Measurements from ENCODE around the gene TMEM86A. TPM values are rescaled to one million over a fixed set of nuclear protein-coding genes. Genes with fewer than 3 reads are reported as not detected.

Gene TMEM86A
- total RNA-seq, 2 experiments from 2014 or later, result 0.50 to 0.65 TPM

DNA sequence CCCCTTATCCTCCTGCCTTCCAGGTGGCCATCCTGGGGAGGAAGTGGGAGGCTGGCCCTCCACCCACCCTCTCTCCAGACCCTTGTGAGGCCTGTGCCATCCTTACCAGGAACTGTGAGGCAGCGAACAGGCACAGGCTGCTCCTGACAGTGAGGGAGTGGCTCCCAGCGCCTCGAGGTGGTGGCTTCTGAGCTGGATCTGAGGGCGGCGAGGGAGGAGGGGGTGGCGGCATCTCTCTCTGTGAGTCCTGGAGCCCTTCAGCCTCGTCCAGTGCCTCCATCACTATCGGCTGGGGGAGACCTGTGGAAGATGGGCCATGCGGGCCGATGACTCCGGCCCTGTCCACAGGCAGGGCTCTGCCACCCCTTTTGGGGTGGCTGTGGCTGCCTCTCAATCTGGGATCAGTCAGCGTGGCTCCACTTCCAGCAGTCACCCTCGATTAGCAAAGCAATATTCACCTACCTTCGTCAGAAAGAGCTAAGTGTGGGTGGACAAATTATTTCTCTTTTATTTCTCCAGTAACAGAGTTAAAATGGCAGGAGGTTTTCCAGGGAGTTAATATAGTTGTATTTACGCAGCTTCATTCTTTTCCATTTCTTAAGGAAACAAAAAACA, 45.4 kb downstream of the TMEM86A start:
- H3K4me1 Mint-ChIP-seq (ENCODE audit: low read depth), result no peaks in the 10 kb centered on the region
- ChIA-PET POLR2A (no interaction called here), CTCF (interaction anchor here (0.7 to 2.7 kb wide), 3 partner anchors 13 to 449 kb away, joined by 3 to 9 read pairs (median 4); no protein-coding TSS in a partner anchor)
- no peak for DNase-seq
- no peaks in the 10 kb centered on the region for H3K27me3 Mint-ChIP-seq
- no peaks in the 10 kb centered on the region for H3K36me3 Mint-ChIP-seq
- H3K27ac Mint-ChIP-seq, result no peak overlapping the region
- H3K9me3 Mint-ChIP-seq, result no peaks in the 10 kb centered on the region
- intact Hi-C loops (cut with micrococcal nuclease), result no loop called here
- no peak overlapping the region for H3K4me3 Mint-ChIP-seq

DNA sequence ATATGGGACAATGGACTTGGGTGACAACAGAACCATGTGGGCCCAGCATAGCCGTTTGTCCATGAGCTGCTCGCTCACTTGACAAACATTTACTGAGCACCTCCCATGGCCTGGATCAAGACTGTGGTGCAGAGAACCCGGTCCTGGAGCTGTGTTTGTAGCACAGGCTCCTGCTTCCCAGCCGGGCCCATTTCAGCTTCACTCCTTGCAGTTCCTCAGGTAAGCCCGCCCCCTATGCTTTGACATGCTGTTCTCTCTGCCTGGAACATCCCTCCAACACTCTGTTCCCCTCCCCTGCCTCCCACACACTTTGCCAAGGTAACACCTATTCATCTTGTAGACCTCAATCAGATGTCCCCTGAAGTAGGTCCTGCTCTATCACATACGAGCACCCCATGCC, 46.7 kb downstream of the TMEM86A start:
- no peaks in the 10 kb centered on the region for H3K27me3 Mint-ChIP-seq
- no peaks in the 10 kb centered on the region for H3K4me1 Mint-ChIP-seq (ENCODE audit: low read depth)
- H3K36me3 Mint-ChIP-seq, result no peaks in the 10 kb centered on the region
- no peak for DNase-seq
- no peak overlapping the region for H3K4me3 Mint-ChIP-seq
- ChIA-PET CTCF (interaction anchor here (0.5 to 2.7 kb wide), 4 partner anchors 13 to 72 kb away, joined by 3 to 9 read pairs (median 3); no protein-coding TSS in a partner anchor), POLR2A (no interaction called here)
- no peak overlapping the region for H3K27ac Mint-ChIP-seq
- no peaks in the 10 kb centered on the region for H3K9me3 Mint-ChIP-seq
- intact Hi-C loops (cut with micrococcal nuclease), result no loop called here

DNA sequence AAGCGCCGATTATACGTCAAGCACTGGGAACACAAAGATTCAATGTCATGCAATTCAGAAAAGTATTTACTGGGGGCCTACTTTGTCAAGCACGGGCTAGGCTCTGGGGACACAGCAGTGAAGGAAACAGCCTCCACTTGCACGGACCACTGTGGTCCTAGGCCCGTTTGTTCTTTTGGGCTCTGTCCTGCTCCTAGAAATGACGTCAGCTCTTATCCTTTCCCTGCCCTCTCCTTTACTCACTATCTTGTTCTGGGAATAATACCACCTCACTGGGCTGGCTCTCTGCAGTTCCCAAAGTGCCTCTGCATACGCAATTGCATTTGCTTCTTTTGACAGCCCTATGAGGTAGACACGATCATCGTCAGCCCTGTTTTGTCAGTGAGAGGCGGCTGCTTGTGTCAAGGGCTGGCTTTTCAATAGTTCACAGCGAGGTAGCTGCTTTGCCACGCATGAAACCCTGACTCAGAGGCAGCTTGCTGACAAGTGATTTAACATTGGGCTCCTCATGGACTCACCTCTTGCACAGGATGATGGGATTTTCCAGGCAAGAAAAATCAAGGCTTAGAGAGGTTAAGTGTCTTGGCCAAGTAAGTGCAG, 50.3 kb downstream of the TMEM86A start:
- H3K9me3 Mint-ChIP-seq, result no peaks in the 10 kb centered on the region
- H3K27ac Mint-ChIP-seq, result no peak overlapping the region
- H3K4me1 Mint-ChIP-seq (ENCODE audit: low read depth), result no peaks in the 10 kb centered on the region
- ChIA-PET POLR2A (no interaction called here), CTCF (interaction anchor here (1.0 to 2.7 kb wide), 2 partner anchors 26 to 27 kb away, joined by 3 to 5 read pairs; no protein-coding TSS in a partner anchor)
- intact Hi-C loops (cut with micrococcal nuclease), result no loop called here
- H3K36me3 Mint-ChIP-seq, result no peaks in the 10 kb centered on the region
- peaks cover 3% of the 10 kb centered on the region for H3K27me3 Mint-ChIP-seq
- DNase-seq, result no peak
- H3K4me3 Mint-ChIP-seq, result no peak overlapping the region

DNA sequence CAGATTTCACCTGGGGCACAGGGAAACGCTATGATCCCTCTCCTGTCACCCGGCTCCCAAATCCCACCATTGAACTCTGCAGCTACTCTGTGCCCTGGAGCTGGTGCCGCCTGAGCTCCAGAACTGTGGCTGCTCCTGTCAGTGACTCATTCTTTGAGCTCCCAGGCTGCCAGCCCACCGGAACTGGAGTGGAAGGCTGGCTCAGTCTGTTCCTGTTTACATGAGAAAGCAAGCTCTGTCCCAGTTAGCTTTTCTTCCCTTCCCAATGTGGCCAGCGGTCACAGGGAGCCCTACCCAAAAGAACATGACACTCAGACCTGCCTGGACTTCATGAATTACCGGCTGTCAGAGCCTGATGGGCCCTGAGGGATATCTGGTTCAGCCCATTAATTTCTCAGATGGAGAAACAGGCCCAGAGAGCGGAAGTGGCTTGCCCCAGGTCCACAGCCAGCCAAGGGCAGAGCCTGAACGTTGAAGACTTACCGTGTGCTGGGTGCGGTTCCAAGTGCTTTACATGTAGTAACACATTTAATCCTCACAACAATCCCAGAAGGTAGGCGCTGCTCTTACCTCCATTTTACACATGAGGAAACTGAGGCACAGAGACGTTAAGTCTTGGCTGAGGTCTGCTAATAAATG, 51.2 kb downstream of the TMEM86A start:
- intact Hi-C loops (cut with micrococcal nuclease), result no loop called here
- Mint-ChIP-seq H3K36me3 (no peaks in the 10 kb centered on the region), H3K27me3 (peaks cover 3% of the 10 kb centered on the region), H3K4me3 (no peak overlapping the region), H3K4me1 (ENCODE audit: low read depth) (no peaks in the 10 kb centered on the region), H3K9me3 (no peaks in the 10 kb centered on the region), H3K27ac (no peak overlapping the region)
- POLR2A ChIA-PET, result no interaction called here
- DNase-seq, result no peak
- CTCF ChIA-PET, result interaction anchor here (0.8 to 2.7 kb wide), 4 partner anchors 25 to 210 kb away, joined by 3 to 5 read pairs (median 3); no protein-coding TSS in a partner anchor

DNA sequence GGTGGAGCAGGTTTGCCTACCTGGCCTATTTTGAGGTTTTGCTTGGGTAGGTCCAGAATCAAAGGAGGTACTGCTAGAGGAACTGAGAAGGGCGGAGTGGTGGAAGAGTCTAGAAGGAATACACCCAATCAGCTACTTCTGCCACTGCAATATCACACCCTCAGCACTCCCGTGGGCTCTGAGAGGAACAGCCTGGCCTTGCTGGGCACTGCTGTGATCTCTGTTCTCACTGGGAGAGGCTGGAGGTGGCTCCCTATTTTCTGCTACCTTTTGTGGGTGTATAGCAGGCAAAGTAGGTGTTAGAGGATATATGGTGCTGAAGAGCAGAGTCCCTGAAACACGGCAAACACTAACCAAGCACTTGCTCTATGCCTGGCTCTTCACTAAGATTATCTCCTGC, 52.4 kb downstream of the TMEM86A start:
- Mint-ChIP-seq H3K4me3 (no peak overlapping the region), H3K9me3 (no peaks in the 10 kb centered on the region), H3K27ac (no peak overlapping the region), H3K4me1 (ENCODE audit: low read depth) (no peaks in the 10 kb centered on the region), H3K36me3 (no peaks in the 10 kb centered on the region), H3K27me3 (peaks cover 3% of the 10 kb centered on the region)
- intact Hi-C loops (cut with micrococcal nuclease), result no loop called here
- ChIA-PET POLR2A (no interaction called here), CTCF (interaction anchor here (1.3 to 2.7 kb wide), 3 partner anchors 17 to 211 kb away, joined by 3 to 5 read pairs (median 3); no protein-coding TSS in a partner anchor)
- DNase-seq, result no peak

DNA sequence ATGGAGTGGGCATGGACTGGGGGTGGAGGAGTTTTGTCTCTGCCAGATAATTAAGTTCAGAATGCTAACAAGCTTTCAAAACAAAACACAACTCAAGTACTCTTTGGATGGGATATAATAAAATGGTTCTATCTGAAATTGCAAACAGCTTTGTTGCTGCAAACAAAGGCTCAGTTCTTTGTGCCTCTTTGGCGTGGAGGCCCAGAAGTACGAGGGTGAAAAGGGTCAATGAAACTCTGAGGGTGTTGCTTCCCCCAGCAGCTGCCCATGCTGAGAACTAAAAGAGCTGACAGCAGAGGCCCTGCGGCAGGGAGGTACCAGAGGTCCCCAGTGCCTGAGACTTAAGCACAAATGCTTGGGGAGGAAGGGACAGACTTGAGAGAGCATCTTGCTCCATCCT, 53.9 kb downstream of the TMEM86A start:
- ChIA-PET CTCF (interaction anchor here (0.6 to 0.8 kb wide), 2 partner anchors 21 to 31 kb away, joined by 3 to 4 read pairs; no protein-coding TSS in a partner anchor), POLR2A (no interaction called here)
- Mint-ChIP-seq H3K4me3 (no peak overlapping the region), H3K27ac (no peak overlapping the region), H3K27me3 (peaks cover 3% of the 10 kb centered on the region), H3K4me1 (ENCODE audit: low read depth) (no peaks in the 10 kb centered on the region), H3K36me3 (no peaks in the 10 kb centered on the region), H3K9me3 (no peaks in the 10 kb centered on the region)
- intact Hi-C loops (cut with micrococcal nuclease), result no loop called here
- DNase-seq, result no peak

DNA sequence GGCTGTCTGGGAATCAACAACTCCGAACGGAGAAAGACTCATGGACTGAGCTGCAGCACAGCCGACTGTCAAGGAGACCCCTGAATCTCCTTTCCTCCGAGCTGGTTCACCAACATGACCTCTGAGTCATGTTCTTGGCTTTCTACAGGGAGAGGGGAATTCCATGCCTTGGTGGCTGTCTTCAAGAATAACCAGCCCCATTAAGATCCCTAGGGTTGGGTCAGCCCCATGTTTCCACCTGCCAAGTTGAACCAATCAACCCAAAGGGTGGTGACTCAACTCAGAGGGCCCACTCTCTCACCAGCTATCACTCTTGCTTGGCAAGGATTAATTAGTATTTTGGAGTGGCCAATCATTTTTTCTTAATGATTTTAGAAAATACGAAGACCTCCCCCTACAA, 55.7 kb downstream of the TMEM86A start:
- intact Hi-C loops (cut with micrococcal nuclease), result no loop called here
- Mint-ChIP-seq H3K27ac (no peak overlapping the region), H3K4me1 (ENCODE audit: low read depth) (no peaks in the 10 kb centered on the region), H3K9me3 (no peaks in the 10 kb centered on the region), H3K27me3 (peaks cover 3% of the 10 kb centered on the region), H3K4me3 (no peak overlapping the region), H3K36me3 (no peaks in the 10 kb centered on the region)
- CTCF ChIA-PET, result interaction anchor here (1.6 kb wide), 1 partner anchor 10 kb away, joined by 5 read pairs; no protein-coding TSS in a partner anchor
- POLR2A ChIA-PET, result no interaction called here
- DNase-seq, result no peak

Other genes with a start within 250 kb of the TMEM86A start
- gene LDHAL6A, start 242.9 kb upstream of the TMEM86A start, total RNA-seq, result under 1 TPM in 1 of 2 experiments, not detected in 1; 0.19 TPM
- 10 to 100 TPM; 41.7 to 45.6 TPM for gene TSG101, start 171.8 kb upstream of the TMEM86A start, total RNA-seq
- 10 to 100 TPM; 20.9 to 26.2 TPM for gene UEVLD, start 110.0 kb upstream of the TMEM86A start, total RNA-seq
- 1 to 10 TPM; 2.2 to 2.9 TPM for gene MISFA, start 99.0 kb upstream of the TMEM86A start, total RNA-seq
- gene SPTY2D1, start 64.4 kb upstream of the TMEM86A start, total RNA-seq, result 10 to 100 TPM; 18.7 to 23.4 TPM
- under 1 TPM; 0.85 to 1.00 TPM for gene IGSF22, start 27.4 kb downstream of the TMEM86A start, total RNA-seq
- gene PTPN5, start 93.0 kb downstream of the TMEM86A start, total RNA-seq, result not detected
- not detected for gene MRGPRX1, start 240.6 kb downstream of the TMEM86A start, total RNA-seq

All from activated CD4-positive, alpha-beta memory T cell treated with anti-CD3 and anti-CD28 coated beads for 36 hours (primary cell).